ENCODE results near the gene ADAMTS12.

Gene ADAMTS12

GRCh38 chr5:33738097-33738496, 153.7 kb downstream of the ADAMTS12 start:
- TF ChIP-seq FOXP2 (optimal IDR thresholded peaks at IDR 0.05; ENCODE audit: borderline replicate concordance, extremely low read depth, extremely low read length, insufficient read depth) = no peak
- TF ChIP-seq TAF1 (IDR thresholded peaks at IDR 0.05; ENCODE audit: borderline replicate concordance, insufficient read depth, low read length) = no peak
- no peak for TF ChIP-seq POLR2AphosphoS5 (IDR thresholded peaks at IDR 0.05; ENCODE audit: low read depth, low read length)
- no peak for TF ChIP-seq SIN3A (IDR thresholded peaks at IDR 0.05; ENCODE audit: borderline replicate concordance, insufficient read depth, low read length)

GRCh38 chr5:33737697-33738096, 154.1 kb downstream of the ADAMTS12 start:
- no peak for TF ChIP-seq SIN3A (IDR thresholded peaks at IDR 0.05; ENCODE audit: borderline replicate concordance, insufficient read depth, low read length)
- TF ChIP-seq TAF1 (IDR thresholded peaks at IDR 0.05; ENCODE audit: borderline replicate concordance, insufficient read depth, low read length) = no peak
- TF ChIP-seq REST (IDR thresholded peaks at IDR 0.05; ENCODE audit: insufficient read depth in 1 of 2, low read depth in 2 of 2, low read length in 2 of 2) = no peak
- TF ChIP-seq POLR2AphosphoS5 (IDR thresholded peaks at IDR 0.05; ENCODE audit: low read depth, low read length) = no peak
- TF ChIP-seq FOXP2 (optimal IDR thresholded peaks at IDR 0.05; ENCODE audit: borderline replicate concordance, extremely low read depth, extremely low read length, insufficient read depth) = no peak

GRCh38 chr5:33737284-33737683, 154.5 kb downstream of the ADAMTS12 start:
- no peak for TF ChIP-seq POLR2AphosphoS5 (IDR thresholded peaks at IDR 0.05; ENCODE audit: low read depth, low read length)

GRCh38 chr5:33736510-33736909, 155.3 kb downstream of the ADAMTS12 start:
- TF ChIP-seq SIN3A (IDR thresholded peaks at IDR 0.05; ENCODE audit: borderline replicate concordance, insufficient read depth, low read length) (no peak), TAF1 (IDR thresholded peaks at IDR 0.05; ENCODE audit: borderline replicate concordance, insufficient read depth, low read length) (no peak), REST (IDR thresholded peaks at IDR 0.05; ENCODE audit: insufficient read depth in 1 of 2, low read depth in 2 of 2, low read length in 2 of 2) (no peak), POLR2AphosphoS5 (IDR thresholded peaks at IDR 0.05; ENCODE audit: low read depth, low read length) (no peak), FOXP2 (optimal IDR thresholded peaks at IDR 0.05; ENCODE audit: borderline replicate concordance, extremely low read depth, extremely low read length, insufficient read depth) (no peak)

- TF ChIP-seq TAF1 (IDR thresholded peaks at IDR 0.05; ENCODE audit: borderline replicate concordance, insufficient read depth, low read length) (no peak), SIN3A (IDR thresholded peaks at IDR 0.05; ENCODE audit: borderline replicate concordance, insufficient read depth, low read length) (no peak), FOXP2 (optimal IDR thresholded peaks at IDR 0.05; ENCODE audit: borderline replicate concordance, extremely low read depth, extremely low read length, insufficient read depth) (no peak), POLR2AphosphoS5 (IDR thresholded peaks at IDR 0.05; ENCODE audit: low read depth, low read length) (no peak), REST (IDR thresholded peaks at IDR 0.05; ENCODE audit: insufficient read depth in 1 of 2, low read depth in 2 of 2, low read length in 2 of 2) (no peak)
Observed at GRCh38 chr5:33735072-33735471, 156.7 kb downstream of the ADAMTS12 start.

GRCh38 chr5:33734537-33734936, 157.3 kb downstream of the ADAMTS12 start:
- TF ChIP-seq TAF1 (IDR thresholded peaks at IDR 0.05; ENCODE audit: borderline replicate concordance, insufficient read depth, low read length) (no peak), POLR2AphosphoS5 (IDR thresholded peaks at IDR 0.05; ENCODE audit: low read depth, low read length) (no peak), REST (IDR thresholded peaks at IDR 0.05; ENCODE audit: insufficient read depth in 1 of 2, low read depth in 2 of 2, low read length in 2 of 2) (no peak), FOXP2 (optimal IDR thresholded peaks at IDR 0.05; ENCODE audit: borderline replicate concordance, extremely low read depth, extremely low read length, insufficient read depth) (no peak), SIN3A (IDR thresholded peaks at IDR 0.05; ENCODE audit: borderline replicate concordance, insufficient read depth, low read length) (no peak)

Data from PFSK-1 (cell line).